ENCODE results near the gene PARM1.

PARM1 gene

DNA sequence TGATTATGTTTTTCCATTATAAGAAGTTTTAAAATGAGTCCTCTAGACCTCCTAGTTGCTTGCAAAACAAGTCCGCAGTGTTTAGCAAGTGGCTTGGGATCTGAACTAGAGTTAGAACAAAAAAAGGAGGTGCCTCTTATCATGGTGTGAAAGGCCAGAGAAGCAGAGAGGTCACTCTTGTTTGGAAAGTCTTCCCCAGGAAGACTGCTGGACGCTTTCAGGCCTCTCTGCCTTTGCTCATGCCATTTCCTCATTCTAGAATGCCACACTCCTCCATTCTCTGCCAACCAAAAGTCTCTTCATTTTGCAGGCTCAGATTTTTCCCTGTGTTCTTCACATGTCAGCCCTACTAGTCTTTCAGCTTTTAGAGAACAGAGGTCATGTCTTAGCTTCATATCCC is 14.9 kb downstream of the PARM1 start:
- Histone ChIP-seq H3K27me3 (ENCODE audit: insufficient read depth, poor library complexity, severe bottlenecking) (no peaks in the 10 kb centered on the region), H3K27ac (replicated peaks) (no peak overlapping the region), H3K4me3 (replicated peaks; ENCODE audit: insufficient read depth, low read length) (no peak overlapping the region)
- DNase-seq (ENCODE audit: low read depth in 1 of 2, low spot score in 1 of 2): no peak
- TF ChIP-seq REST (IDR thresholded peaks at IDR 0.05; ENCODE audit: insufficient replicate concordance, low read depth) (no peak), SPI1 (IDR thresholded peaks at IDR 0.05; ENCODE audit: borderline replicate concordance, low read depth) (no peak), POLR2AphosphoS5 (IDR thresholded peaks at IDR 0.05; ENCODE audit: low read depth) (no peak), GABPA (IDR thresholded peaks at IDR 0.05; ENCODE audit: low read depth) (no peak)
- TF ChIP-seq, protein P1, sequence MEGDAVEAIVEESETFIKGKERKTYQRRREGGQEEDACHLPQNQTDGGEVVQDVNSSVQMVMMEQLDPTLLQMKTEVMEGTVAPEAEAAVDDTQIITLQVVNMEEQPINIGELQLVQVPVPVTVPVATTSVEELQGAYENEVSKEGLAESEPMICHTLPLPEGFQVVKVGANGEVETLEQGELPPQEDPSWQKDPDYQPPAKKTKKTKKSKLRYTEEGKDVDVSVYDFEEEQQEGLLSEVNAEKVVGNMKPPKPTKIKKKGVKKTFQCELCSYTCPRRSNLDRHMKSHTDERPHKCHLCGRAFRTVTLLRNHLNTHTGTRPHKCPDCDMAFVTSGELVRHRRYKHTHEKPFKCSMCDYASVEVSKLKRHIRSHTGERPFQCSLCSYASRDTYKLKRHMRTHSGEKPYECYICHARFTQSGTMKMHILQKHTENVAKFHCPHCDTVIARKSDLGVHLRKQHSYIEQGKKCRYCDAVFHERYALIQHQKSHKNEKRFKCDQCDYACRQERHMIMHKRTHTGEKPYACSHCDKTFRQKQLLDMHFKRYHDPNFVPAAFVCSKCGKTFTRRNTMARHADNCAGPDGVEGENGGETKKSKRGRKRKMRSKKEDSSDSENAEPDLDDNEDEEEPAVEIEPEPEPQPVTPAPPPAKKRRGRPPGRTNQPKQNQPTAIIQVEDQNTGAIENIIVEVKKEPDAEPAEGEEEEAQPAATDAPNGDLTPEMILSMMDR (IDR thresholded peaks at IDR 0.05; ENCODE audit: insufficient read depth, low read length): no peak

DNA sequence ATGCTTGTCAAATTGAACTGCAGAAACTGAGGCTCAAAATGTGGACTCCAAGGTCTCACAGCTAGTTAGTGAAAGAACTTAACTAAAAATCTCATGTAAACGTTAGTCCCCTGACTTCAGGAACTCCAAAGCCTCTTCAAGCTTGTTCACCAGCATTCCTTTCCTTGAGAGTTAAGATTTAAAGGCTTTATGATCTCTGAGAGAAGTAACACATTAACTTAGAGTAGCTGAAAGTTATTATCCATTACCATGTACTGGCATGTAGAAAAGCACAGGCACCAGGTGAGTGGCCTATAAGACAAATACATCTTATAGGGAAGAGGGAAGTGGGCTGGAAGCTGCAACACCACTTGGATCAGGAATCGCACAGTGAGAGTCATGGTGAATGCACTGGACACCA is 15.3 kb downstream of the PARM1 start:
- Histone ChIP-seq H3K4me3 (replicated peaks; ENCODE audit: insufficient read depth, low read length) (no peak overlapping the region), H3K27me3 (ENCODE audit: insufficient read depth, poor library complexity, severe bottlenecking) (no peaks in the 10 kb centered on the region), H3K27ac (replicated peaks) (no peak overlapping the region)
- TF ChIP-seq REST (IDR thresholded peaks at IDR 0.05; ENCODE audit: insufficient replicate concordance, low read depth) (no peak), GABPA (IDR thresholded peaks at IDR 0.05; ENCODE audit: low read depth) (no peak), SPI1 (IDR thresholded peaks at IDR 0.05; ENCODE audit: borderline replicate concordance, low read depth) (no peak), POLR2AphosphoS5 (IDR thresholded peaks at IDR 0.05; ENCODE audit: low read depth) (no peak)
- TF ChIP-seq, protein P1 (IDR thresholded peaks at IDR 0.05; ENCODE audit: insufficient read depth, low read length): no peak
- DNase-seq (ENCODE audit: low read depth in 1 of 2, low spot score in 1 of 2): no peak

GRCh38 chr4:74950200-74950599 is 17.3 kb downstream of the PARM1 start:
- no peak for TF ChIP-seq POLR2AphosphoS5 (IDR thresholded peaks at IDR 0.05; ENCODE audit: low read depth)
- TF ChIP-seq REST (IDR thresholded peaks at IDR 0.05; ENCODE audit: insufficient replicate concordance, low read depth): no peak
- TF ChIP-seq SPI1 (IDR thresholded peaks at IDR 0.05; ENCODE audit: borderline replicate concordance, low read depth): no peak
- TF ChIP-seq GABPA (IDR thresholded peaks at IDR 0.05; ENCODE audit: low read depth): no peak
- TF ChIP-seq, protein P1 (IDR thresholded peaks at IDR 0.05; ENCODE audit: insufficient read depth, low read length): no peak
- Histone ChIP-seq H3K27ac (replicated peaks) (no peak overlapping the region), H3K27me3 (ENCODE audit: insufficient read depth, poor library complexity, severe bottlenecking) (no peaks in the 10 kb centered on the region), H3K4me3 (replicated peaks; ENCODE audit: insufficient read depth, low read length) (no peak overlapping the region)
- DNase-seq (ENCODE audit: low read depth in 1 of 2, low spot score in 1 of 2): no peak
